ENCODE data around the gene SARDH.

DNA sequence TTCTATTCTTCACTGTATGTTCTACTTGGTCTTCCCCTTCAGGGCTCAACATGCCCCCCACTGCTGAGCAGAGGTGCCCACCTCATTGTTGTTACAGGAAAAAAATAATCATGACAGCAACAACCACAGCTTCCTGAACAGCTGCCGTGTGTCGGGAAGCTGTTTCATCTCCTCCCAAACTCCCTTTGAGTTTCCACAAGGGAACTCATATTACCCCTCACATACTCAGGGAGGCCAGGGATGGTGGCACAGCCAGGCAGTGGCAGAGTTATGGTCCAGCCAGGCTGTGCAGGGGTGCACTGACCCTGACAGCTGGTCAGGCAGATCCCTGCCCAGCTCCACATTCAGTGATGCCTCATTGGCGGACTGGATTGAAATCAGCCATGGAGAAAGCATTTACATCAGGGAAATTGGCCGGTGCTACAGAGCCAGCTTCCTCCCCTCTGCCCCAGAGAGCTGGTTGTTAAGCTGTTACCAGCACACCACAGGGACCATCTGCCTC, 37.3 kb downstream of the SARDH start:
- TF ChIP-seq, protein P1, sequence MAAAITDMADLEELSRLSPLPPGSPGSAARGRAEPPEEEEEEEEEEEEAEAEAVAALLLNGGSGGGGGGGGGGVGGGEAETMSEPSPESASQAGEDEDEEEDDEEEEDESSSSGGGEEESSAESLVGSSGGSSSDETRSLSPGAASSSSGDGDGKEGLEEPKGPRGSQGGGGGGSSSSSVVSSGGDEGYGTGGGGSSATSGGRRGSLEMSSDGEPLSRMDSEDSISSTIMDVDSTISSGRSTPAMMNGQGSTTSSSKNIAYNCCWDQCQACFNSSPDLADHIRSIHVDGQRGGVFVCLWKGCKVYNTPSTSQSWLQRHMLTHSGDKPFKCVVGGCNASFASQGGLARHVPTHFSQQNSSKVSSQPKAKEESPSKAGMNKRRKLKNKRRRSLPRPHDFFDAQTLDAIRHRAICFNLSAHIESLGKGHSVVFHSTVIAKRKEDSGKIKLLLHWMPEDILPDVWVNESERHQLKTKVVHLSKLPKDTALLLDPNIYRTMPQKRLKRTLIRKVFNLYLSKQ (tag by site-specific recombination; IDR thresholded peaks at IDR 0.05; ENCODE audit: borderline replicate concordance), result no peak
- TF ChIP-seq, protein P2, sequence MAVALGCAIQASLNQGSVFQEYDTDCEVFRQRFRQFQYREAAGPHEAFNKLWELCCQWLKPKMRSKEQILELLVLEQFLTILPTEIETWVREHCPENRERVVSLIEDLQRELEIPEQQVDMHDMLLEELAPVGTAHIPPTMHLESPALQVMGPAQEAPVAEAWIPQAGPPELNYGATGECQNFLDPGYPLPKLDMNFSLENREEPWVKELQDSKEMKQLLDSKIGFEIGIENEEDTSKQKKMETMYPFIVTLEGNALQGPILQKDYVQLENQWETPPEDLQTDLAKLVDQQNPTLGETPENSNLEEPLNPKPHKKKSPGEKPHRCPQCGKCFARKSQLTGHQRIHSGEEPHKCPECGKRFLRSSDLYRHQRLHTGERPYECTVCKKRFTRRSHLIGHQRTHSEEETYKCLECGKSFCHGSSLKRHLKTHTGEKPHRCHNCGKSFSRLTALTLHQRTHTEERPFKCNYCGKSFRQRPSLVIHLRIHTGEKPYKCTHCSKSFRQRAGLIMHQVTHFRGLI (tag by site-specific recombination; IDR thresholded peaks at IDR 0.05), result no peak
- no peak for TF ChIP-seq ZNF404 (tag by site-specific recombination; IDR thresholded peaks at IDR 0.05)
- TF ChIP-seq, protein P3, sequence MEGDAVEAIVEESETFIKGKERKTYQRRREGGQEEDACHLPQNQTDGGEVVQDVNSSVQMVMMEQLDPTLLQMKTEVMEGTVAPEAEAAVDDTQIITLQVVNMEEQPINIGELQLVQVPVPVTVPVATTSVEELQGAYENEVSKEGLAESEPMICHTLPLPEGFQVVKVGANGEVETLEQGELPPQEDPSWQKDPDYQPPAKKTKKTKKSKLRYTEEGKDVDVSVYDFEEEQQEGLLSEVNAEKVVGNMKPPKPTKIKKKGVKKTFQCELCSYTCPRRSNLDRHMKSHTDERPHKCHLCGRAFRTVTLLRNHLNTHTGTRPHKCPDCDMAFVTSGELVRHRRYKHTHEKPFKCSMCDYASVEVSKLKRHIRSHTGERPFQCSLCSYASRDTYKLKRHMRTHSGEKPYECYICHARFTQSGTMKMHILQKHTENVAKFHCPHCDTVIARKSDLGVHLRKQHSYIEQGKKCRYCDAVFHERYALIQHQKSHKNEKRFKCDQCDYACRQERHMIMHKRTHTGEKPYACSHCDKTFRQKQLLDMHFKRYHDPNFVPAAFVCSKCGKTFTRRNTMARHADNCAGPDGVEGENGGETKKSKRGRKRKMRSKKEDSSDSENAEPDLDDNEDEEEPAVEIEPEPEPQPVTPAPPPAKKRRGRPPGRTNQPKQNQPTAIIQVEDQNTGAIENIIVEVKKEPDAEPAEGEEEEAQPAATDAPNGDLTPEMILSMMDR (tag by site-specific recombination; IDR thresholded peaks at IDR 0.05), result no peak
- TF ChIP-seq ZNF248 (tag by site-specific recombination; IDR thresholded peaks at IDR 0.05), result no peak
- TF ChIP-seq, protein P4, sequence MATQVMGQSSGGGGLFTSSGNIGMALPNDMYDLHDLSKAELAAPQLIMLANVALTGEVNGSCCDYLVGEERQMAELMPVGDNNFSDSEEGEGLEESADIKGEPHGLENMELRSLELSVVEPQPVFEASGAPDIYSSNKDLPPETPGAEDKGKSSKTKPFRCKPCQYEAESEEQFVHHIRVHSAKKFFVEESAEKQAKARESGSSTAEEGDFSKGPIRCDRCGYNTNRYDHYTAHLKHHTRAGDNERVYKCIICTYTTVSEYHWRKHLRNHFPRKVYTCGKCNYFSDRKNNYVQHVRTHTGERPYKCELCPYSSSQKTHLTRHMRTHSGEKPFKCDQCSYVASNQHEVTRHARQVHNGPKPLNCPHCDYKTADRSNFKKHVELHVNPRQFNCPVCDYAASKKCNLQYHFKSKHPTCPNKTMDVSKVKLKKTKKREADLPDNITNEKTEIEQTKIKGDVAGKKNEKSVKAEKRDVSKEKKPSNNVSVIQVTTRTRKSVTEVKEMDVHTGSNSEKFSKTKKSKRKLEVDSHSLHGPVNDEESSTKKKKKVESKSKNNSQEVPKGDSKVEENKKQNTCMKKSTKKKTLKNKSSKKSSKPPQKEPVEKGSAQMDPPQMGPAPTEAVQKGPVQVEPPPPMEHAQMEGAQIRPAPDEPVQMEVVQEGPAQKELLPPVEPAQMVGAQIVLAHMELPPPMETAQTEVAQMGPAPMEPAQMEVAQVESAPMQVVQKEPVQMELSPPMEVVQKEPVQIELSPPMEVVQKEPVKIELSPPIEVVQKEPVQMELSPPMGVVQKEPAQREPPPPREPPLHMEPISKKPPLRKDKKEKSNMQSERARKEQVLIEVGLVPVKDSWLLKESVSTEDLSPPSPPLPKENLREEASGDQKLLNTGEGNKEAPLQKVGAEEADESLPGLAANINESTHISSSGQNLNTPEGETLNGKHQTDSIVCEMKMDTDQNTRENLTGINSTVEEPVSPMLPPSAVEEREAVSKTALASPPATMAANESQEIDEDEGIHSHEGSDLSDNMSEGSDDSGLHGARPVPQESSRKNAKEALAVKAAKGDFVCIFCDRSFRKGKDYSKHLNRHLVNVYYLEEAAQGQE (tag by site-specific recombination; IDR thresholded peaks at IDR 0.05), result no peak
- TF ChIP-seq ZNF830 (tag by site-specific recombination; IDR thresholded peaks at IDR 0.05; ENCODE audit: low read depth), result no peak

Measured in HEK293 (cell line).